ENCODE results near the gene DENND2D.

DENND2D gene

DNA sequence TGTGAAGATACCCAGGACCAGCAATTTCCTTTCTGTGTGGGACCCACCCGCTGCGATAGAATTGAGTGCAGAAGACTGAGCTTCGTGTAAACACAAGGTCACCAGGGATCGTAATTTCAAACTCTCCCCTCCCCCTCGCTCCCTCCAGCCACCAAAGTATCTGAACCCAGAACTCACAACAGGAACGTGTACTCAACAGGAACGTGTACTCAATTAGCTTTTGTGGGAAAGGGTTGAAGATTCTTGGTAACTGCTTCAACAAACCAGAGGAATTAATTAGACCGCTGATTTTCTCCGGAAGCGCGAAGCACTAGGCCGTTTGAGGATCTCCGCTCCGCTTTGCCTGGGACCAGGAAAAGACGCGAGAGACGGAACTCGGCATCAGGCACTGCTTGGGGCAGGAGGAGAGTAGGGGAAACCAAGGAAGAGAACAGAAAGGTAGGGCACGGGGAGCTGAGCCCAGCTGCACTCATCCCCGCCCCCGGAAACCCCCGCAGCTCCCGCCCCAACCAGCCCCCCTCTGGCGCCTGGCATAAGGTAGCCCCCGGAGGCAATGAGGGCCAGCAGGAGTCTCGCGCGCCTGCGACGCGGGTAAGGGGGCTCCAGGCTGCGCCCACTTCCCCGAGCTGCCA lies 61.0 kb downstream of the DENND2D start (continued):
- TF ChIP-seq PATZ1 (tag by site-specific recombination; IDR thresholded peaks at IDR 0.05) (peak; percentile 24; the same call in 1 of the 2 replicates), ZSCAN5A (tag by site-specific recombination; IDR thresholded peaks at IDR 0.05) (no peak), ZNF626 (tag by site-specific recombination; IDR thresholded peaks at IDR 0.05) (no peak), PRDM4 (tag by site-specific recombination; IDR thresholded peaks at IDR 0.05) (no peak), FEZF1 (tag by site-specific recombination; IDR thresholded peaks at IDR 0.05) (no peak), REPIN1 (tag by site-specific recombination; IDR thresholded peaks at IDR 0.05; ENCODE audit: low read depth) (0 out of 2 replicates have a peak, but pooled peaks have one; percentile 14), YY1 (tag by site-specific recombination; IDR thresholded peaks at IDR 0.05) (no peak), SCRT2 (tag by site-specific recombination; IDR thresholded peaks at IDR 0.05) (no peak), ZNF18 (tag by site-specific recombination; IDR thresholded peaks at IDR 0.05) (no peak), ZFP37 (tag by site-specific recombination; IDR thresholded peaks at IDR 0.05) (no peak), ZNF624 (tag by site-specific recombination; IDR thresholded peaks at IDR 0.05) (no peak), ZNF571 (tag by site-specific recombination; IDR thresholded peaks at IDR 0.05) (no peak), PRDM1 (tag by site-specific recombination; IDR thresholded peaks at IDR 0.05) (no peak), ZNF26 (tag by site-specific recombination; IDR thresholded peaks at IDR 0.05) (no peak), ZNF830 (tag by site-specific recombination; IDR thresholded peaks at IDR 0.05; ENCODE audit: low read depth) (no peak), ZNF585B (tag by site-specific recombination; IDR thresholded peaks at IDR 0.05) (no peak), BCL11B (tag by site-specific recombination; IDR thresholded peaks at IDR 0.05; ENCODE audit: low read depth) (no peak), ZNF398 (tag by site-specific recombination; IDR thresholded peaks at IDR 0.05) (peak; percentile 71), ZNF2 (tag by site-specific recombination; IDR thresholded peaks at IDR 0.05) (peak; percentile 64), KLF16 (tag by site-specific recombination; IDR thresholded peaks at IDR 0.05) (0 out of 2 replicates have a peak, but pooled peaks have one; percentile 70), ZNF677 (tag by site-specific recombination; IDR thresholded peaks at IDR 0.05) (no peak), ZNF596 (tag by site-specific recombination; IDR thresholded peaks at IDR 0.05) (0 out of 2 replicates have a peak, but pooled peaks have one; percentile 30), ZBTB20 (tag by site-specific recombination; IDR thresholded peaks at IDR 0.05) (peak; percentile 55; the same call in 1 of the 2 replicates), GFI1B (tag by site-specific recombination; IDR thresholded peaks at IDR 0.05) (no peak), MZF1 (tag by site-specific recombination; IDR thresholded peaks at IDR 0.05; ENCODE audit: borderline replicate concordance) (no peak), ZNF792 (tag by site-specific recombination; IDR thresholded peaks at IDR 0.05) (no peak), SP3 (tag by site-specific recombination; IDR thresholded peaks at IDR 0.05) (peak; percentile 12; the same call in 1 of the 2 replicates), GLIS1 (tag by site-specific recombination; IDR thresholded peaks at IDR 0.05) (peak; percentile 53)
